GM19455 (cell line): Measurements from ENCODE around the gene RAMAC.
"Not testable (repeated sequence)": the region's sequence is repeated elsewhere in the genome, so short reads cannot be mapped to it uniquely, and the experiment has no call there.

Experiments used
- ATAC-seq: cut with Tn5 transposase; IDR thresholded peaks from one replicate; pipeline ENCODE4 v1.9.1; 2021; ENCODE audit not compliant: unreplicated experiment

The RAMAC gene

DNA sequence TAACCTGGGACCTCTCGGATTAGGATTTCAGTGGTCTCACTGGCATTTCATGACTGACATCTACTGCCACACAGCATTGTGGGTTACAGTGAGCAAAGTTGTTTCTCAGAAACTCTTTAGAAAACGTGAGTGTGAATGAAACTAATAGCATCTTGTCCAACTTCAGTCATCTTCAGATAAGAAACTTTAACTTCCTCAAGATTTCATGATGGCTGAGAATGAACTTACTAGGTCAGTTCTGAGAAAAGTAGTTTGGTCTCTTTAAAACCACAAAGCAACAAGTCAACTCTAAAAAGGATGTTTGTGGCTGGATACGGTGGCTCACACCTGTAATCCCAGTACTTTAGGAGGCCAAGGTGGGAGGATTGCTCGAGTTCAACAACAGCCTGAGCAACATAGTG, 19.3 kb upstream of the RAMAC start:
- peak; percentile 90 for ATAC-seq

DNA sequence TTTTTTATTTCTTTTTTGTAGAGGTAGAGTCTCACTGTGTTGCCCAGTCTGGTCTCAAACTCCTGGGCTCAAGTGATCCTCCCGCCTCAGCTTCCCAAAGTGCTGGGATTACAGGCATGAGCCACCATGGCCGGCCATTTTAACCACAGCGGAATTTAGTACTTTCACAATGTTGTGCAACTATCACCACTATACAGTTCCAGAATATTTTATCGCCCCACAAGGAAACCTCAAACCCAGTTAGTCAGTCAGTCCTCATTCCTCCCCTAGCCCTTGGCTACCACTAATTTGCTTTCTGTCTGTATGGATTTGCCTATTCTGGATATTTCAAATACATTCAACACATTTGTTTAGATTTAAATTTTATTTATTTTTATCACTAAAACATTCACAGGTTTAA, 17.9 kb upstream of the RAMAC start:
- ATAC-seq, result no peak

DNA sequence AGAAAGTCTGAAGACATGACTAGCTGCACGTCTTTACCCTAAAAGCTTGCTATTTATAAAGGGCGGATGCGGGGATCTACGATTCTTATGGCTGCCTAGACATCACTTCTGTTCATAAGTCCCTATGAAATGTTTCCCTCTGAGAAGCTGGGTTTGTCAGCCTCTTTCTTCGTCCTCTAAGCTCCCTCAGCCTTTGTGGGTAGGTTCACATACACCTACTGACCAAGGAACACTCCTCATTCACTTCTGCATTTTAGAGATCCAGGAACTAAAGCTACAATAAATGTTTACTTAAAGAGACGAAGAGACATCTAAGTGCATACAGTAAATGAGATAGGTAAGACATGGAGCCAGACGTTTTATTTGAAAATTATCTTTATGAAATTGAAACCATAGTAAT, 16.7 kb upstream of the RAMAC start:
- ATAC-seq, result no peak

DNA sequence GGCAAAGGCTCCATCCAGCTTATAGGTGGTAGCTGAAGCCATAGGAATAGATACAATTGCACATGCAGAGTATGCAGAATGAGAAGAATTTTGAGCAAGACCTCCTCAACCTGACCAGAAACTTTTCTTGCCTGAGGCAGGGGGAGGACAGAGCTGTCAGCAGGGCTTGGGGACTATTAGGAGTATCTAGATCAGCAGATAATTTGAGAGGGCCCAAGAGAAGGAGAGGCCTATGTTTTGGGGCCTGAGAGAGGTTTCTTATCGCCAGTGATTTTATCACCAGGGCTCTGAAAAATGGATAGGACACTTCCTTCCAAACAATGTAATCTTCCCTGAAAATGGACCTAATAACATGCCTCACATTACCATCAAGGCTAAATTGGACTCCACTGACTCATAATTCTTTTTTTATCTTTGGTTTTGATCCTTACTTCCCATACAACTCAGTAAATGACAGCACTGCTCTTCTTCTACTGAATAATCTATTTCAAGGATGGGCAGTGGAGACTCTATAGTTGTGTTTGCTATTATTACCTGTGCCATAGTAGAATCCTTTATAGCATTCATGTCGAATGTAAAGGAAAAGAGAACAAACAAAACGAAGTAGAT, 15.8 kb upstream of the RAMAC start:
- no peak for ATAC-seq

DNA sequence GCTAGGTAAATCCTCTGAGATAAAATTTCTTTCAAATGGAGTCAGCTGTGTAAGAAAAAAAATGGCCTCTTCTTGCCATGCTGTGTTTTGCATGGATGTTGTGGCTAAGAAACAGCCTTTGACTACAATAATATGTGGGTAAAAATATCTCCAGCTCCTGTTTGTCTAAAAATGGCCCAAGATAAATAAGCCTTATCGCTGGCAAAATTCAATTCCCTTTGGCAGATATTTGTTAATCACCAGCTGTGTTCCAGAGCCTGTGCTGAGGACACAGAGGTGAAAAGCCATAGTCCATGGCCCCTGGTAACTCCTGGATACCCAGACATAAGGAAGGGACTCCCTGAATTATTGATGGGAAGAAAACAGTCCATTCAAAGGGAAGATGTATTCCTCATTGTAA, 15.3 kb upstream of the RAMAC start:
- no peak for ATAC-seq

DNA sequence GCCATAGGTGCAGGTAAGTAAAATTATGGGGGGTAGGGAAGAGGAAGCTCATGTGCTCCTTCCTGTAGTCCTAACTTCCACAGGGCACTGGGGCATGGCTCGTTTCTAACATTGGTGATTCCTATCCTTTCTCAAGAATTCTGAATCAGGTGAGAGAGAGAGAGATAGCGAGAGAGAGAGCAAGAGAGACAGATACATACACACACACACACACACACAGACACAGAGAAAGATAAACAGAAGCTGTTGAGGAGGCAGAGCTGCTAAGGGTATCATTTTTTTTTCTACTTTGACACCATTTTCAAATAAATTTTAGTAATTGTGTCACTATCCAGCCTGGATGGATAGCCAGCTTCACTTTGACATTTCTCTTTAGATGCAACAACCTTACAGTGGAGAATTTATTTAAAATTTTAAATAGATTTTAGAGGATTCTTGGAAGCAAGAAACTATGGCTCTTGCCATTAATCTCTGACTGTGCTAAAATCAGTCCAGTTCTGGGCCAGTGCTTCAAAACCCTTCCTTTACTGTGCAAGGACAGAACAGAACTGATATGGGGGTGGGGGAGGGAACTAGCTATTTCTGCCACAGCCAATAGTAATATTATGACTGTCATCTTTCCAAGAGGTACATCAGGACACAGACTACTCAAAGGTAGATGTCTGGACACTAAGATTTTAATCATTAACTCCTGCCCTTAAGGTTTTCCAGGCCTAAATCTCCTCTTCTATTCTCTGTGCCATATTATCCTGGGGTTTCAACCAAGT, 14.6 kb upstream of the RAMAC start:
- ATAC-seq, result no peak

DNA sequence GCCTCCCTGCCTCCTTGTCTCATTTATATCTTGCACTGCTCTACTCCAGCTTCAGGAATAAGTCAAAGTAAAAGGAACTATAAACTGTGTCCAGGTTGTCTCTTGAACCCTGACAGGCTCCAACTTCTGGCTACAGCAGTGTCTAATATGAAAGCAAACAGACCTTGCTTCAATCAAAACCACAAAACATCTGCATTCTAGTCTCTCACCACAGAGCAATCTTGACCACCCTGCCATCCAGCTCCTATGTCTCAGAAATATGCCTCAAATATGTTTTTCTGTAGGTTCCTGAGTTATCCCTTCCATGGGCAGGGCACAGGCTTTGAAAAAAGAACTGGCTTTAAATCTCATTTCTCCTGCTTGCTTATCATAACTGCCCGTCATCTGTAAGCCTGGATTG, 13.0 kb upstream of the RAMAC start:
- ATAC-seq, result no peak

DNA sequence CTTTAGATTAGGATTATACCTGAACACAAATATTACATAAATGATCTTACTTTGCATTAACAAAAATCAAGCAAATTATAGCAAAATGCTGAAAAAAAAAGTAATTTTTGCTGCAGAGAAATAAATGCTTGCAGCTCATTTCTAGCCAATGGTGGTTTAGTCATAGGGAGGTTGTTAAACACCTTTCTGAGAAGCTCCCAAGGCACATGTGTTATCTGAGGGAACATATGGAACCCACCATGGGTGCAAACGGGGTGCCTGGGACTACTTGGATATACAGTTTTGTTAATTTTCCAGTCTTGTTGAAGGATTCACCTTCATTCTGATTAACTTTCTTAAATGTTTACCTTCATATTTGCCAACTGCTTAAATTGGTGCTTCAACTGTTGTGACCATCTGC, 8.9 kb upstream of the RAMAC start:
- no peak for ATAC-seq

DNA sequence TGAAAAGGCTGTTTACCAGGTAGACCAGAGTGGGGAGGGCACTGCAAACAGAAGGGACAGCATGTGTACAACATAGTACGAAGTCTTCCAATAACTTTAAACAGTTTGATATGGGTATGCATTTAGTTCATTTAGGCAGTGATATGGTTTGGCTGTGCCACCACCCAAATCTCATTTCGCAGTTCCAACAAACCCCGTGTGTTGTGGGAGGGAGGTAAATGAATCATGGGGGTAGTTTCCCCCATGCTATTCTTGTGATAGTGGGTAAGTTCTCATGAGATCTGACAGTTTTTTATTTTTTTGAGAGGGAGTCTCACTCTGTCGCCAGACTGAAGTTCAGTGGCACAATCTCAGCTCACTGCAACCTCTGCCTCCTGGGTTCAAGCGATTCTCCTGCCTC, 7.6 kb upstream of the RAMAC start:
- no peak for ATAC-seq

DNA sequence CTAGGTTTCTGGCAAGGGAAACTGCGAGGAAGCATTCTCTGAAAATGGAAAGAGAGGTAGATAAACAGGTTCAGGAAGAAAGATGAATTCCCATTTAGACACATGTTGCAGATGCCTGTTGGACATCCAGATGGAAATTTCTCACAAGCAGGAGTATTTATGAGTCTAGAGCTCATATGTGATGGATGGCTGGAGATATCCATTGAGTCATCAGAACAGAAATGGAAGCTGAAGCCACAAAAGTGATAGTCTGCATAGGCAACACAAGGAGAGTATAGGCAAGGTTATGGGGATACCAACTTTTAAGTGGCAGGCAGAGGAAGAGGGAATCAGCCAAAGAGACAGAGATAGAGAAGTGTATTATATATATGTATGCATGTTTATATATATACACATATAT, 6.3 kb upstream of the RAMAC start:
- ATAC-seq, result no peak

DNA sequence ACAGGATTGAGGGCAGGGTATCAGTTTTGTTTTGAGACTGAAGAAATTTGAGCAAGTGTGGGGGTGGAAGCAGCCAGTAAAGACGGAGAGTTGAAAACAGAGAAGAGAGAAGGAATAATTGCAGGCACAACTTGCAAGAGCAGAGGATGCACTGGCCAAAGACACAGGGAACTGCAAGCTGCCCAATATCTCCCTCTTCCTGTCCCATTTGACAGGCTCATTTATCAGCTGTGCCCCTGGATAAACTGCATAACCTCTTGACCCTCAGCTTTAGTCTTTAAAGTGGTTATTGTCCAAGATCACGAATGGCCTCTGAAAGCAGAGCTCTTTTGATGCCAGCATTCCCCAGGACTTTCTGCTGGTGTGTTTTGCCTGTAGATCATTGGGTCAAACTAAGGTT, 5.0 kb upstream of the RAMAC start:
- no peak for ATAC-seq

DNA sequence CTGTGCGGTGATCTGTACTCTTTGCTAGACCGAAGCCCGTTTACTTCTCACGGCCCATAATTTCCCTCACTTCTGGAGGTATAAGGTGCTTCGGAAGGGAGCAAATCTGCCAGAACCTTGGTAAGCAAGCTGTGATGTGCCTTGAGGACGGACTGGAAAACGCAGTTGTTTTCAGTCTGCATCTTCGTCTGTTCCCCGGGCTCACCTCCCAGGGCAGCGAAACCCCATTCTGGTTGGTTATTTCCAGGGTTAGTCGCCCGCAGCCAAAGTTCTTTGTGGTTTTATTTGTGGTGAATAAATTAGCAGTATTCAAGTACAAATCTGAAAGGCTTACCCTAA, 401 bp downstream of the RAMAC start:
- ATAC-seq, result peak; percentile 32

DNA sequence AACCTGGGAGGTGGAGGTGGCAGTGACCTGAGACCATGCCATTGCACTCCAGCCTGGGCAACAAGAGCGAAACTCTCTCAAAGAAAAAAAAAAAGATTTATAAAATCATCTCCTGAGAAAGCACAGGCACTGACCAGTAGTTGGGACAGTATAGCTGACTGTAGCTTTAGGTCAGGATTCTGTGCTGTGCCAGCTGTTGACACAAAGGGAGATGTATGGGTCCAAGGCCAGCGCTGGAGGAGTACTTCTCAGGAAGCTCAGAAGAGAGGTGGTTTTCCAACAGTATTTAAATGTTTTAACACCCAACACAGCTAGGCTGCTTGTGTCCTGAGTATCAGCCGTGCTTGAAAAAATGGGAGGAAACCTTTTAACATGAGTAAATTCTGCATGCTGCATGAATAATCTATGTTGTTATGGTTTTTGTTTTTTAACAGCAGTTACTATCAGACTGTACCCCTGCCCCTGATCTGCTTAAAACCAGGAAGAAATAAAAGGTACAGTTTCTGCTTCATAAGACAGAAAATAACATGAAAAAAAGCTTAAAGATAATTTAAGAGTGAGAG, 6.5 kb downstream of the RAMAC start:
- no peak for ATAC-seq

DNA sequence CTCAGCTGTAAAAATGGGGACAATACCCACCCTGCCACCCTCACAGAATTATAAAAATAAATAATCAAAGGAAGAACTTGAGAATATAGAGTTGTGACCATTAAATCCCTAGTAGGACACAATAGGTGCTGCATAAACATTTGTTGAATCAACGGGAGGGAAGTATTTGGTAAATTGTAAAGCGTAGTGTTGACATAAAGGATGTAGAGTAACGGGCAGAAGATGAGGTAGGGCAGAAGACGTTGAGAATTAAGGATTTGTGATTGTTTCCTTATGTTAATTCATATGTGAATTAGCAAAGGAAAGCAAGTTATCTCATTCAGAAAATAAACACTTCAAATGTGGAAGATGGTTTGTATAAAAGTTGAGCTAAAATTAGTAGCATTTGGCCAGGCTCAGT, 7.1 kb downstream of the RAMAC start:
- ATAC-seq, result no peak

DNA sequence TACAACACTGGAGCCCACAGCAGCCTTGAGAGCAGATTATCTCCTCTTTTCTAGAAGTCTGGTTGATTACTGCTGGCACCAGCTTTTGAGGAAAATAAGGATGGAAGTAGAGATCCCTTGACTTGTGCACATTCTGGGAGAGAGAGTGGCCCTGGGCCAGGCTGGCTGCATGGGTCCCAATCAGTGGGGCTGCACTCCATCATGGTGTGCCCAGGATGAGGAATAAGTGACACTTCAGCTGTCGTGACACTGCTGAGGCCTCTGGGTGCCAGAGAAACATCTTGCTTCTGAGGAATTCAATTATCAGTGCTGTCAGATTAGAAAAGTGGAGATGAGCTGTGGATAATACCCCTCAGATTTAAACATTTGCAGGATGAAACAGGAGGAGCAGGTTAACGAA, 9.1 kb downstream of the RAMAC start:
- ATAC-seq, result no peak

DNA sequence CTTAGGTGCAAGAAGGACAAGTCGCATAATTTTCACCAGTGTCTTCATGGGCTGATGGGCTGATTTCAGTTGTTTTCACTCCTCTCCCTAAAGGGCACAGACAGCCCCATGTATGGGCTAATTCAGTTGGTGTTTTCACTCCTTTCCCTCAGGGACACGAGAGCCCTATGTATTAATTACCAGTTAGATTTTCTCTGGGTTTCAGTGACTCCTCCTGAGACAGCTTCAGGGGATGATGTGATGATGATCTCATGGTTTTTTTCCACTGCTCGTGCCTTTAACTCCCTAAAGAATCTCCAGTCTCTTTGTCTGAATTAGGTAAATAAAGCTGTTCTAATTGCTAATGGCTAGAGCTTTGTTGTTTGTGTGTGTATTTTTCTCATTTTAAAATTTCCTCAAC, 9.9 kb downstream of the RAMAC start:
- ATAC-seq, result no peak

DNA sequence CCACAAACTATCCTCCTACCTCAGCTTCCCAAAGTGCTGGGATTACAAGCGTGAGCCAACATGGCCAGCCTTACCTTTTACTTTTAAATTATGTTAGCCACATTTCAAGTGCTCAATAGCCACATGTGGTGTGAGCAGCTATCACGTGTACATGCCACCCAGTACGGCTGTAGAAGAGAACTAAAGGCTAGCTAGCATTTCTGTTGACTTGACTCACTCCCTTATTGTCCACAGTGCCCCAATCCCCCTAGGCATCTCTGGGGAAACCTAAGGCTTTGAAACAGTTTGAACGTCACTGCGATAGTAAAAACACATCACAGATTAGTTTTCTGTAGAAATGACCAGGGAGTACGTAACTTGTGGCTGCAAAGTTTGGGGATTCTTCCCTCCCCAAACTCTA, 13.4 kb downstream of the RAMAC start:
- ATAC-seq, result no peak

DNA sequence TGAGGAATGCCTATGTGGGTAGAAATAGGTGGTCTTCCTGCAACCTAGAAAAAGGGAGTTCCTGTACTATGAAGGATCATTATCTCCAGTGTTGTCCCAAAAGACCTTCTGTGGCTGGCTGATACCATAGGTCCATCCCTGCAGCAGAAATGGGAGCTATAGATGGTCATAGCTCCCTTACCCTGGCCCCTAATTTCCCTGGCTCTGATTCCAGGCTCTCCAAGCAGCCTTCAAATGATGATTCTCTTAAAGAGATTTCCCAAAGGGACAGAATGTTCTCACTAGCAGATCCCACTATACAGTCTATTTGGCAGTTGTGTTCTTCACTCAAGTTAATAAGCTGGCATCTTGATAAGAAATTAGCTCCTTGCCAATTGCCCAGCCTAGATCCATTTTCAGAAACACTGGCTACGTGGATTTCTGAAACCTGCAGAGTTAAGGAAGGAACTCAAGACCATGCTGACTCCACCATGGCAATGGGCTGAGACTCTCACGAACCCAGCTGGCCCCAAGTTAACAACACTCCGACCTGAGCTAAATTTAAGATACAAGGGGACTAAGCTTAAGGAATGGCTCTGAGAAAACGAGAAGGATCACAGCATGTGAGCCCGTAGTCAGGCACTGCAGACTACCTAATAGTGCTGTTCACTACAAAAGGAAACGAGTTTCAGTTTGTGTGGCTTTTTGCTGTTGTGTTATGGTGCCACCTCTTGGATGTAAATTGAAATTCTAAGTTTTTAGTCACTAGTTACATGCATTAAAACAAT, 14.1 kb downstream of the RAMAC start:
- peak; percentile 73 for ATAC-seq

DNA sequence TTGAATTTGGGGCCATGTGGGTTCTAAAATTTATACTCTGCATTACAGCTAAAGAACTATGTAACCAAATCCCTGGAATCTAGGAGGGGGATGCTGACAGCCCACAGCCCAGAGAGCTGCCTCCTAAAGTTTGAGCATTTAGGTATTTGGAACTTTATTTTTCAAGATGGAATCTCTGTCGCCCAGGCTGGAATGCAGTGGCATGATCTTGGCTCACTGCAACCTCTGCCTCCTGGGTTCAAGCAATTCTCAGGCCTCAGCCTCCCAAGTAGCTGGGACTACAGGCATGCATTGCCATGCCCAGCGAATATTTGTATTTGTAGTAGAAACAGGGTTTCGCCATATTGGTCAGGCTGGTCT, 14.6 kb downstream of the RAMAC start:
- not testable (repeated sequence) for ATAC-seq

DNA sequence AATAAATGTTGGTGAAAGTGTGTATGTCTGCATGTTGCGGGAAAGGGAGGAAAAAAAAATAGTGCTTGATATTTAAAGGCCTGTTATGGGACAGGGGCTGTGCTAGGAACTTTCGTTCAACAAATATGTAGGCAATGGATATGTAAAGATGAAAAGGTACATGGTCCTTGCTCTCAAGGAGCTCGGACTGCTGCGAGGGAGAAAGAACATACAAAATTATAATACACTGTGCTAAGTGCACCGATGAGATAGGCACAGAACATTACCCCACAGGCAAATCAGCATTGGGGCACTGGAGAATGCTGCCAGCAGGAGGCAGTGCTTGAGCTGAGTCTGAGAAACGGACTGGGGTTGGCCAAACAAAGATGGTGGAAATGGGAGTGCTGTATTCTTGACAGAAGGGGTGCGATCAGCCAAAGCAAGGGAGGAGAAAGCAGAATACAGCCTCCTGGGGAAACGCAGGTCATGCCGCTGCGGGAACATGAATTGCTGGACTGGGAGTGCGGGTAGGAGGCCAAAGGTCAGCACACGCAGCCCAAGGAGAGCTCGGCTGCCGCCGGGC, 24.8 kb downstream of the RAMAC start:
- ATAC-seq, result peak; percentile 74

DNA sequence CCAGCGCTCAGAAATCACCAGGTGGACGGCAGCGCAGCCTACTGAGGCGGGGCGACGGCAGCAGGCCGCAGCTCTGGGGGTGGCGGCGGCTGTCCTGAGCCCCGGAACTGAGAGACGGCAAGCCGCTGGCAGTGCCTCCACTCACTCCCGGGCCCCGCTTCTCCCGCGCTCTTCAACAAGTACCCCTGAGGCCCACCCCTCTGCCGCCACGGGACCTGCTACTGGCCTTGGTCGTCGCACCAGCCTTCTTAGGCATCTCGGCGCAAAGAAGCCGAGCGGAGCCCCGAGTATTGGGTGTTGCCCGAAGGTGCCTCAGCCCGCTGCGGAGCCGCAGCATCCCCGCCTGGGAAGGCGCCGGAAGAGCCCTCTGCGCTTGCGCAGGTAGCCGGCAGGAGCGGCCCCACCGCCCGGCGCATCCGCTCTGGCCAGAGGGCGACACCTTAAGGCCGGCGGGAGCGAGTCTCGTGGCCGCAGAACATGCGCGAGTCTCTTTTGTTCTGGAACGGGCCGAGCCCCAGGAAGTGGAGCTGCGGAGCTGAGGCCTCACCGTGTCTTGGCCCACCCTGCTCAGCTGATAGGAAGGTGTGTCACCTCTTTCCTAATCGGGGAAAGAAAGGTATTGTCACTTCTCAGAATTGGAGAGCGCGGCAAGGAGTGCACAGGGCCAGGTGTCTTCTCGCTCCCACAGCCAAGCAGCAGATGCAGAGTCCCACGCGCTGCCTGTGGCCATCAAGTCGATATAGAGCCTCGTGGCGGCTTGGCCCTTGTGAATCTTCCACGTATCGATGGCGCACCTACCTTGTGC, 25.5 kb downstream of the RAMAC start, which contains the start of gene C15orf40:
C15orf40 (minus strand) TSS at position 369 of the 805 bp plus-strand sequence; CDS start at position 337, 32 bp downstream.
- ATAC-seq, result peak; percentile 87
